ENCODE data around the gene SPDYE1.
A peak's percentile ranks its signal among the peaks of the same experiment; 100 is the strongest.
"Not testable (repeated sequence)": the region's sequence is repeated elsewhere in the genome, so short reads cannot be mapped to it uniquely, and the experiment has no call there.

SPDYE1 gene

DNA sequence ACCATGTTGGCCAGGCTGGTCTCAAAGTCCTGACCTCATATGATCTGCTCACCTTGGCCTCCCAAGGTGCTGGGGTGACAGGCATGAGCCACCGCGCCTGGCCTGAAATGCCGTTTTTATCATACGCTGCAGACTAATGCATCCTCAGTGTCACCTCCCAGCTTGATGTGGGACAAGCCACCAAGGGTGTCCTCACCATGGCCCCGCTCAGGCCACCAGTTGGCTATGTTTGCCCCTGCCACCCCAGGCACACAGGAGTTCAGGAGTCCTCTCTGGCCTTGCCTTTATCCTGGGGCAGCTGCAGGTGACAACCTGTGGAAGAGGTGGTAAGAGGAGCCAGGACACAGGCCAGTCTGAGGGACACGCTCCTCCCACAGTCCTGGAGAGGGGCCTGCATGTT lies 3.0 kb upstream of the SPDYE1 start:
- DNase-seq = not testable (repeated sequence)

DNA sequence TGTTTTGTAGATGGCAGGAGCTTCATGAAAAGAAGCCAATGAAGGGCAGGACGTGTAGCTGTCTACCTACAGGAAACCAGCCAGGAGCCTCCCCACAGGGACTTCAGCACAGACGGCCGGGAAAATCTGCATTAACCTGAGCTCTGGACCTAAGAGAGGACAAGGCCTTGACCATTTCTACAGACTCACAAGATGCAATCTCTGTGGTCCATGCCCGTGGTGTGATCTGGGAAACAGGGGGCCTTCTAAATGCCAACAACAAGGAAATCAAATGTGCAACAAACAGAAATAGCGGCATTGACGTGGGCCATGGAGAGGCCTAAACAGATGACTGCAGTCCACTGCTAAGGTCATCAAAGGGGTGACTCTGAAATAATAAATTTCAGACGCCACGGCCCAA lies 14.4 kb downstream of the SPDYE1 start:
- not testable (repeated sequence) for DNase-seq

DNA sequence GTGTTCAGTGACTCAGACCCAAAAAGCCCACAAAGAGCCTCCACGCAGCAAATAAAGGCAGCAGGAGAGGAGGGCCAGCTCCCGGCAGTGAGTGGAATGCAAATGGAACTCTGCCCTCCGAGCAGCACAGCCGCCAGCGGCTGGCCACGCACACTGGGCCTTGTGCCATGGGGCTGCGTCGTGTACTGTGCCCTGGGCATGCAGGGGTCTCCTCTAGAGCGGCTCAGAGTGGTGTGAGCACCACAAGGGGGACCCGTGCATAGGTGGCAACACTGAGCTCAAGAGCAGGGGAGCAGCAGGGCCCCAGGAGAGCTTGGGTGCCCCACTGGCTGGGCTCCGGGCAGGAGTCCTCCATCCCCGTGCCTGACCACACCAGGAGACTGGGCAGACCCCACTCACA lies 17.4 kb downstream of the SPDYE1 start:
- DNase-seq = not testable (repeated sequence)

DNA sequence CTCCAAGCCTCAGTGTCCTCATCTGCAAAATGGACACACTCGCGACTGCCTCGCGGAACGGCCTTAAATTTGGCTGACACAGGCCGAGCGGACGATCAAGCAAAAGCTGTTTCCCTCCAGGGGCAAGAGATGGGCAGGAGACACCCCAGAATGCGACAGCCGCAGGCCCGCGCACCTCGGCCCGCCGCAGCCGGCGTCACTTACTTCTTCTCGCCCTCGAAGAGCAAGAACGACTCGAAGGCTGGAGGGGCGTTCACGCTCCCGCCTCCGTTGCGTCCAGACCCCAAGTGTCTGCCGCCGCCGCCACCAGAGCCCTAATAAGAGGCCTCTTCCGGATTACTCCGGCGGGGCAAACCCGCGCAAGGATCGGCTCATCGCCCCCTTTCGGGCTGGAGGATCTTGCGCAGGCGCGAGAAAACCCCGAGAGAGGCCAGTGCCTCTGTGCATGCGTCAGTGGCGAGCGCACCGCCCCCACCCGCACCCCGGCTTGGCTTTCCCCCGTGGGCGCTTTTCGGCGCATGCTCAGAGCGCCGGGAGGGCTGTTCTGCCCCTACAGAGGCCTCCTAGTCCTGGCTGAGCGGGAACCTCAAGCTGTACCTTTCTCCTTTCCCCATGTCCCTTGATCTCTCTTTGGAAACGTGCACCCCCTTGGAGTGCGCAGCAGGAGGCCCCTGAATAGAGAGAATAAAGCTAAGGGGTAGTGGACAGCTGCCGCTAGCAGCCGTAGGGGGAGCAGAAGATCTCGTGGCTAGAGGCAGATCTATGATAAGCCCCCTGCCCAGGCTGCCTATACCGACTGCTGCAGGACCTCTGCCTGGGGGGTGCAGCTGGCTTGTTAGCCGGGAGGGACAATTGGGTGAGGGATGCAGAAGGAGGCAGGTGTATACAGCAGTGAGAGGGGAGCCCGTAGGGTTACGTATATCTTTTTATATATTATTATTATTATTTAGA lies 21.4 kb downstream of the SPDYE1 start:
- peak; percentile 100 for DNase-seq

DNA sequence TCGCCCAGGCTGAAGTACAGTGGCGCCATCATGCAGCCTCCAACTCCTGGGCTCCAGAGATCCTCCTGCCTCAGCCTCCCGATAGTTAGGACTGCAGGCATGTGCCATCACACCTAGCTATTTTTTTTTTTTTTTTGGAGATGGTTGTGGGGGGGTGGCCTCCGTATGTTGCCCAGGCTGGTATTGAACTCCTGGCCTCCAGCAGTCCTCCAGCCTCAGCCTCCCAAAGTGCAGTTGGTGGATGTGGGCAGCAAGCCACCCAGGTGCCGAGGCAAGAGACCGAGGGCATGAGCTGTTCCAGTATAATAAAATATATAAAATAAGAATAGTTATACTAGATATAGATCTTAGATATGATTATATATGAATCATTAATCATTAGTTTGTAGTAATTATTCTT lies 22.1 kb downstream of the SPDYE1 start:
- DNase-seq = not testable (repeated sequence)

DNA sequence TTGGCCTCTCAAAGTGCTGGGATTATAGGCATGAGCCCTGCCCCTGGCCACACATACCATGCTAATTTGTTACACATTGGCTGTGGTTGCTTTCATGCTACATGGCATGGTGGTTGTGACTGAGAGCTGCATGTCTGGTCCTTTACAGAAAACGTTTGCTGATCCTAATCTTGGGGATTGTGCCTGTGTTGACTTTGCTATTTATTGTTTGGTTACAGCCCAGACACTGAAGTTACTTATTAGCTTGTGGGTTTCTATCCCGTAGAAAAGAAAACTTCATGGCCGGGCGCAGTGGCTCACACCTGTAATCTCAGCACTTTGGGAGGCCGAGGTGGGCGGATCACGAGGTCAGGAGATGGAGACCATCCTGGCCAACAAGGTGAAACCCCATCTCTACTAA lies 24.4 kb downstream of the SPDYE1 start:
- not testable (repeated sequence) for DNase-seq

DNA sequence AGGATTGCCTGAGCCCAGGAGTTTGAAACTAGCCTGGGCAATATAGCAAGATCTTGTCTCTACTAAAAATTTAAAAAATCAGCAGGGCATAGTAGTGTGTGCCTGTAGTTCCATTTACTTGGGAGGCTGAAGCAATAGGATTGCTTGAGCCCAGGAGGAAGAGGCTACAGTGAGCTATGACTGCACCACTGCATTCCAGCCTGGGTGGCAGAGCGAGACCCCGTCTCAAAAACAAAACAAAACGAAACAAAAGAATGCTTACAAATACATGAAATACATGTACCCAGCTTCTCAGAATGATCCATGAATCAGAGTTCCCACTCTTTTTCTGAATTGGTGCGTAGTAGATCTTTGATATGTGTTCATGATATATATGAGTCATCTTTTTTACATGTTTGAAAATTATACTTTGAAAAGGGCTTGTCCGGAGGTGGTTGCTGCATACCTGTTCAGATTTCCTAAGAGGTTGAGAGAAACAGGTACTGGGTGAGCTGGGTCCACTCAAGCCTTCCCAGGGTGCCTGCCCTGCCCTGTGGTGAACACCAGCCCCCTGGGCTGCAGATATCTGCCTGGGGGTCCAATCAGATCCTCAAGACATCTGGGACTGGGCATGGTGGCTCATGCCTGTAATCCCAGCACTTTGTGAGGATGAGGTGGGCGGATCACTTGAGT lies 25.2 kb downstream of the SPDYE1 start:
- not testable (repeated sequence) for DNase-seq

DNA sequence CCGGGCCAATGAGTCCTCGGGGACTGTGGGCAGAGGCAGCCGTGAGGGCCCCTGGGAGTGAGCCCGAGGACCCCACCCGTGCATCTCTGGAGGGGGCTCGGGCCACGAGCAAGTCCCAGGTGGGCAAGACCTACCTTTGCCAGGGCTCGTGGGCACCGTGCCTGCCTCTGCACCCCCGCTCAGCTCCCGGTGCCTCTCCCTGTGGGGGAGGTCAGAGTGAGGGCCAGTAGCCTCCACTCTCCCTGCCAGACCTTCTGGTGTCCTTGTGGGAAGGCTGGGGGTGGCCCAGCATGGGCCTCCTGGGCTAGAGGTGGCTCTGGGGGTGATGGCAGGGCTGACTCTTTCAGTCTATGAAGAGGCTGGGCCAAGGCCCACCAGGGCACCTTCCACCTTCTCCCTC lies 31.7 kb downstream of the SPDYE1 start:
- DNase-seq = not testable (repeated sequence)

DNA sequence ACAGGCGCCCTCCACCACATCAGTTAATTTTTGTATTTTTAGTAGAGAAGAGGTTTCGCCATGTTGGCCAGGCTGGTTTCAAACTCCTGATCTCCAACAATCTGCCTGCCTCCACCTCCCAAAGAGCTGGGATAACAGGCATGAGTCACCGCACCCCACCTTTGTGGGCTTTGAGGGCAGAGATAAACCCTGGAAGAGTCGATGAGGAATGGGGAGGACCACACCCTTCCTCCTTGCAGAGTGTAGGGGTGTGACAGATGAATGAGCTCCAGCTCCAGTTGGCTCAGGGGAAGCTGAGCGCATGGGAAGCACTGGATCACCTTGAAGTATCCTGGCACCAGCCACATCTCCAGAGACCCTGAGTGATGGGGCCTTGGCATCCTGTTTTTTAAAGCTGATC lies 32.3 kb downstream of the SPDYE1 start:
- DNase-seq = not testable (repeated sequence)

DNA sequence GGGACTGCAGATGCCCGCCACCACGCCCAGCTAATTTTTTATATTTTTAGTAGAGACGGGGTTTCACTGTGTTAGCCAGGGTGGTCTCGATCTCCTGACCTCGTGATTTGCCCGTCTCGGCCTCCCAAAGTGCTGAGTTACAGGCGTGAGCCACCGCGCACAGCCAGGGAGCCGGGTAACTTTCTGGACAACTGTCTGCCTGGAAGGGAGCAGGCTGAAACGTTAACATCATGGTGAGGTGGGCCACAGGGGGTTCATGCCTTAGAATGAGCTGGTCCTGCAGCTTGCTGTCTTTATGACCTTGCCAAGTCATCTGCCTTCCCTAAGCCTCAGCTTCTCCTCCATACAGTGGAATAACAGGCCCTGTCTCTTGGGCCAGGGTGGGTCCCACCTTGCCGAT lies 33.6 kb downstream of the SPDYE1 start:
- not testable (repeated sequence) for DNase-seq

DNA sequence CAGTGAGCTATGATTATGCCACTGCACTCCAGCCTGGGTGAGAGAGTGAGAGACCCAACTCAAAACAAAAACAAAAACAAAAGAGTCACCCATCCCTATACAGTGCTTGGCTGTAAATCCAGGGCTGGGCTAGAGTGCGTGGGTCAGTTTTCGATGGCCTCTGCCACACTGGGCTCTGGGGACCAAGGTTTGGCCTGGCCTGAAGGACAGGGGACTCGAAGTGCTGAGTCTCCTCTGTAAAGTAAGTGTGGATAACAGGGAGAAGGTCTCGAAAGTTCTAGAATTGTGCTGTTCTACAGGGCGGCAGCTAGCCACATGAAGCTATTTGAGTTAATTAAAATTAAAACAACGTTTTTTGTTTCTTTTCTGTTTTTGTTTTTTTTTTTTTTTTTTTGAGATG lies 34.3 kb downstream of the SPDYE1 start:
- DNase-seq = not testable (repeated sequence)

DNA sequence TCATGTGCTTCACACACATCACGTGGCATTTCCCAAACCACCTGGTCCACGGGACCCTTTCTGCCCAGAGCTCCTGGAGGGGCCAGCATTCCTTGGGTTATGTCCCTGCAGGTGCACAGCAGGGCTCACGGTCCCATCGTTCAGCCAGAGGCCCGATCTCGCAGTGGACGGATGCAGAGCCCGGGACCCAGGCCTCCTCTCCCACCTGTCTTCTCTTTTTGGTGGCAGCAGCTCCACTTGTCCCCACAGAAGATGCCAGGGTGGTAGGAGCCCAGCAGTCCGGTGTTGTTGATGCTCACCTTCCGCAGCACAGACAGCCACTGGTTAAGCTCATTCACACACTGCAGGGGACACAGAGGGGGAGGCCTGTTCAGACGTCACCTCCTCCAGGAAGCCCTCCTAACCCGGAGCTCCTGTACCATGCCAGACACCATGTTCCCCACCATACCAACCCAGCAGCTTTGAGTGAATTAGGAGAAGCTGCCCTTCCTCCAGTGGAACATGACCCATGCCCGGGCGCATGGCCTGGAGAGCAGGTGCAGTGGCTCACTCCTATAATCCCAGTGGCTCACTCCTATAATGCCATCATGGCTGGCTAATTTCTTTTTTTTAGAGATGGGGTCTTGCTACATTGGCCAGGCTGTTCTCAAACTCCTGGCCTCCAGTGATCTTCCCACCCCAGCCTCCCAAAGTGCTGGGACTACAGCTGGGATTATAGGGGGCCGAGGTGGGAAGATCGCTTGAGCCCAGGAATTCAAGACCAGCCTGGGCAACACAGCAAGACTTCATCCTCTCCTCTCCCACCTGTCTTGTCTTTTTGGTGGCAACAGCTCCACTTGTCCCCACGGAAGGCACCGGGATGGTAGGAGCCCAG lies 36.5 kb downstream of the SPDYE1 start:
- not testable (repeated sequence) for DNase-seq

DNA sequence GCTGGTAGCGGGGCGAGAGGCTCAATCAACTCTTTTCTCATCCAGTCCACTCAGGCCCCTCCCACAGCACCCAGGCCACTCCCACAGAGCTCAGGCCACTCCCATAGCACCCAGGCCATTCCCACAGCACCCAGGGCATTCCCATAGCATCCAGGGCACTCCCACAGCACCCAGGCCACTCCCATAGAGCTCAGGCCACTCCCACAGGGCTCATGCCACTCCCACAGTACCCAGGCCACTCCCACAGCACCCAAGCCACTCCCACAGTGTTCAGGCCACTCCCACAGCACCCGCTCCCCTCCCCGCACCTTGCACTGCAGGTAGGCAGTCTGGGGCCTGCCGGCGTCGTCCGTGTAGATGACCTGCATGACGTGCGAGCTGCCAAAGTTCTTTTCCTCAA lies 38.7 kb downstream of the SPDYE1 start:
- DNase-seq = peak; percentile 56

DNA sequence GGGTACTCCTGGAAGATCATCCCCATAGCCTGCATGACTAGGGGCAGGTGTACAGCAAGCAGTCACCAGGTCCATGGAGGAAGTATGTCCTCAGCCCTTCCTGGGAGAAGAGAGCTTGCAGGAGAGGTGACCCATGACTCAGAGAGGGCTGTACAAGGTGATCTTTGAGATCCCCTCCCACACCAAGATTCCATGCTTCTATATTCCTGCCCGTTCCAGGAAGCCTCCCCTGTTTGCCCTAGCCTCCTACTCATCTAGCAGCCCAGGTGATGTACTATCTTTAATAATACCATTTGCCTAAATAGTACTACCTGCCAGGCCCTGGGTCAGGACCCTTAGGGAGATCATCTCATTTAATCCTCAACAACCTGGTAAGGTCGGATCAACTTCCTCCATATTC lies 40.3 kb downstream of the SPDYE1 start:
- DNase-seq = not testable (repeated sequence)

DNA sequence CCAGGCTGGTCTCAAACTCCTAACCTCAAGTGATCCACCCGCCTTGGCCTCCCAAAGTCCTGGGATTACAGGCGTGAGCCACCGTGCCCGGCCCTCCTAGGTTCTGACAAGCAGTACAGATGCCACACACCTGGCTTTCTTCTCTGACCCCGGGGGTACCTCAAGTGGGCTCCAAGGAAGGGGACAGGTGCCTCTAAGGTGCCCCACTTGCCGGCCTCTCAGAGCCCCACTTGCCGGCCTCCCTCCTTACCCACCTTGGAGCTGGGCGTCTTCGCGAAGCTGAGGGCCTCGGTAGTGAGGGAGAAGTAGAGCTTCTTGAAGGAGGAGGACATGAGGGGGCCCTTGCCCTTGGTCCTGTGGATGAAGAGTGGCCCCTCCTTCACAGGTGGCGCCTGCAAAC lies 40.9 kb downstream of the SPDYE1 start:
- not testable (repeated sequence) for DNase-seq

DNA sequence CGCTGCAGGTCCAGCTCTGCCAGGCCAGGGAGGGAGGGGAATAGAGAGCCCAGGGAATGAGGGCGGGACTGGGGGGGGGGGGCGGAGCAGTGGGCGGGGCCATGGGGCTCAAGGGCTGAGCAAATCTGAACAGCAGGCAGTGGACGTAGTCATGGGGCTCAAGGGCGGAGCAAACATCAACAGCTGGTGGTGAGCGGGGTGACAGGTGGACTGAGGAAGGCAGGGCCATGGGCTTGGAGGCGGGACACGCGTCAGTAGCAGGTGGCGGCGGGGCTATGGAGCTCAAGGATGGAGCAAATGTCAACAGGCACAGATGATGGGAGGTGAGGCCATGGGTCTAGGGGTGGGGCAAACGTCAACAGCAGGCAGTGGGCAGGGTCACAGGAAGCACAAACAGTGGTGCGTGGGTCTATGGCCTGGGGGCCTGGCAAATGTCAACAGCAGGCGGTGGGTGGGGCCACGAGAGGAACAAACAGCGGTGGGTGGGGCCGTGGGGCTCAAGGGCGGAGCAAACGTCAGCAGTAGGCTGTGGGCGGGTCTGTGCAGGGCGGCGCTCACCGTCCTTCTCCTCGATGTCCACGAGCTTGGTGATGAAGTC lies 41.4 kb downstream of the SPDYE1 start:
- DNase-seq = peak; percentile 90

DNA sequence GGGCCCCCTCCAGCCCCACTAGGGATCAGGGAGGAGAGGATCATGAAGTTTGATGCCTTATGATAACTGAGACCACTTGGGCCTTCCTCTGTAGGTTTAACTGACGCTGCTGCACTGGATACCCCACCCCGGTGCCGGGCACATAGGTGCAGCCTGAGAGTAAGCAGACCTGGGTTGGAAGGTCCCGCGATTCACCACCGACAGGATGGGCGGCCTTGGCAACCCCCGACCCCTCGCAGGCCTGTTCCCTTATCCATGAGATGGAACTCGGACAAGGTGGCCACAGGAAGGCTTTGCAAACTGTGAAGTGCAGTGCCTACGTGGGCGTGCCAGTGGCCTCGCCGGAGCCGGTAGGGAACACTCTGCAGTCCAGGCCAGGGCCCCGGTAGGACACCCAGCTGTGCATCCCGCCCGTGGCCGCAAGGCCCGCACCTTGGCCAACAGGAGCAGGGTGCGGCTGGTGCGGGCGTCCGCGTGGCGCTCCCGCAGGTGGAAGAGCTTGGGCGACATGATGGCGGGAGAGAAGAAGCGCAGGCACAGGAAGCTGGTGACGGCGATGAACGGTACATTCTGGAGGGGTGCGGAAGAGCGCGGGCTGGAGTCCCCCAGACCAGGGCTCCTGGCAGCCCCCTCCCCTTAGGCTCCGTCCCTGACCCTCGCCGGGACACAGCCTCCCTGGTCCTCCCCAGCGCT lies 42.2 kb downstream of the SPDYE1 start:
- DNase-seq = not testable (repeated sequence)

DNA sequence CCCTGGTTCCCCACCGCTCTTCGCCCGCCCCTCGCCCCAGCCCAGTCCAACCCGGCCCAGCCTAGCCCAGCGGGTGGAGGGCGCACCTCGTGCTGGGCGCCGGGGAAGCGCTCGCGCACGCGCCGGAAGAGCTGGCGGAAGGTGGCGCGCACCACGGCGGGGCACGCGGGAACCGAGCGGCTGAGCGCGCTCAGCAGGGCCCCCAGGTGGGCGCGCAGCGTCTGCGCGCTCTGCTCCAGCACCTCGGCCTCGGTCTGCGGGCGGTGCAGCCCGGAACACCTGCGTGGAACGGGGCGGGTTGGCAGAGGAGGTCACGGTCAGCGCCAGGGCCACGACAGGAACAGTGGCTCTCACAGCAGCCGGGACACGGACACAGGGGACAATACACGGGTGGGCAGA lies 42.8 kb downstream of the SPDYE1 start:
- DNase-seq = peak; percentile 79

DNA sequence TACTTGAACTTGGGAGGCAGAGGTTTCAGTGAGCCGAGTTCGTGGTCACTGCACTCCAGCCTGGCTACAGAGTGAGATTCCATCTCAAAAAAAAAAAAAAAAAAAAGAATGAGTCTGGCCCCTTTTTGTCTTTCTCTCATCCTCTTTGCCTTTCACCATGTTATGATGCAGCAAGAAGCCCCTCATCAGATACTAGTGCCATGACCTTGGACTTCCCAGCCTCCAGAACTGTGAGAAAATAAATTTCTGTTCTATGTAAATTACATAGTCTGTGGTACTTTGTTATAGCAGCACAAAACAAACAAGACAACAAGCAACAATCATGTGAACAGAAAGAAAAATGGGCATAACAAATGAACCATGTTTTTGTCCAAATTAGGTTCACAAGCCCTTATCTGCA lies 44.5 kb downstream of the SPDYE1 start:
- no peak for DNase-seq

DNA sequence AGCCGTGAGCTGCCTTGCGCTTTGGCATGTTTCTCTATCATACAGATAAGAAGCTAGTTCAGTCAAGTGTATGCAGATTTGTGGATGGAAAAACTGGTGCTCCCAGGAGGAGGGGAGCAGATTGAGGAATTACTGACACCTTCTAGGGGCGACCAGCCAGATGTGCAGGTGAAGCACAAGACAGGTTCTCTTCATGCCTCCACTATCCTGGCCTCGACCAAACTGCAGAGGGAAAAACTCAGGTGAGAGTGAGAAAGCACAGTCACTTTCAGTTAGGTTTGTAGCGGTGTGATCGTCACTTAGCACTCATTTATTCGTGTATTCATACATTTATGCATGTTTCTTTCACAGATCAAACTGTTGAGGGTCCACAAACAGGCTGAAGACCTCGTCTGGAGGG lies 46.2 kb downstream of the SPDYE1 start:
- DNase-seq = no peak

DNA sequence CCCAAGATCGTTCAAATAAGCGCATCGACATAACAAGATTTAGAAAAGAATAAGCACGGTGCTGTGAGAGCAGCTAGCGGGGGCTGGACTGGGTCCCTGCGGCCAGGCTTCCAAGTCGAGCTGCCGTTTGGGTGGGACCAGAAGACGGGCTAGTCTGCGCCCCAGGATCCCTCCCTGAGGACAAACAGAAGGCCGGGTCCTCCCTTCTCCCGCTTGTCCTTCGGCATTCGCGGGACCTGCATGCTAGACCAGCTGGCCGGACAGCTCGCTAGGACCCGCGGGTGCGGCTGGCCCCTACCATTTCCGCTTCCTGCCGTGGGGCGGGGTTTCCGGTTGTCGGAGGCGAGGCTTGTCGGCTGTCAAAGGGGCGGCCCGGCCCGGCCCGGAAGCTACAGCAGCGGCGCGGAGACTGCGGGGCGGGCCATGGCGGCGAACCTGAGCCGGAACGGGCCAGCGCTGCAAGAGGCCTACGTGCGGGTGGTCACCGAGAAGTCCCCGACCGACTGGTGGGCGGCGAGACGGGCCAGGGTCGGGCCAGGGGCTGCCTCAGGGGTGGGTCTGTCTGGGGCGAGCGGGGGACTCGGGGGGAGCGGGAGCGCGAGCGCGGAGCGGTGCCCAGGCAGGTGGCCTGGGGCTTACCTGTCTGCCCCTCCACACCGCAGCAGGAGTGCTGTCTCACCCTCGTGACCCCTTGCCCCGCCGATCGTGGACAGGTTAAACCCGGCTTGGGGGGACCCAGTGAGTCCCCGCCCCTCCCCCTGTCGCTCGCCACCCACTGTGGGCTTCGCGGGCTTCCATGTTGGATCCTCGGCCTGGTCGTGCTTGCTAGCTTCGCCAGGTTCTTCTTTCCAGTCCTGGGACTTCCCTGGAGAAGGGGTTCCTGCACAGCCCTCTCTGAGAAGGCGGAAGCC lies 46.9 kb downstream of the SPDYE1 start, which contains the start of gene DBNL:
TSS of gene DBNL (plus strand) at position 388 of the 911 bp plus-strand sequence. CDS start at position 424, 36 bp downstream.
- DNase-seq = peak; percentile 87

Data from CD4-positive, alpha-beta T cell treated with Interleukin-10 for 1 hour (primary cell).